ENCODE measurements around the gene MEX3C. TPM values are rescaled to one million over a fixed set of nuclear protein-coding genes. Genes with fewer than 3 reads are reported as not detected.

Gene MEX3C
- total RNA-seq, 1 experiment from 2014 or later, result 15.8 TPM

DNA sequence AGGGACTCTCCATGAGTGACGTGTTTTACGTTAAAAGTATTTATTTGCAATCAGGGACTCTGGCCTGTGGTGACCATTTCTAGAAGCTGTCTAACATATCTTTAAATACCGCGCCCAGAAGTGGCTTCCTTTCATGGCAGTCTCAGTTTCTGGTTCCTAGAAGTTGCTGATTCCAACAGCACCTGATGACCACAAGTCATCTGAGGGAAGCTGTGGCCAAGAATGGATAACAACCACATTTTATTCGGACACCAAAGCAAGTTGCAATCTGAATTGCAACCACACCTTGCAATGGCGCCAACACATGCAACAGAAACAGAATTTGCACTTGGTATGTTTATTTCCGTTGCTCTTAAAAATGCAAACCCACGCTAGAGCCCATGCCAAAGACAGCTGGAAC, 33.1 kb downstream of the MEX3C start:
- no peaks in the 10 kb centered on the region for H3K9me3 ChIP-seq (ENCODE audit: low read length)
- no peaks in the 10 kb centered on the region for H3K9me2 ChIP-seq (replicated peaks; ENCODE audit: low read length)
- TF ChIP-seq CTCF (conservative IDR thresholded peaks at IDR 0.05; ENCODE audit: low read depth, low read length) (no peak), EZH2phosphoT487 (IDR thresholded peaks at IDR 0.05; ENCODE audit: borderline replicate concordance, low read length) (no peak), EZH2 (IDR thresholded peaks at IDR 0.05; ENCODE audit: low read length, unreplicated experiment) (no peak)
- H3K36me3 ChIP-seq (ENCODE audit: low read depth, low read length), result no peaks in the 10 kb centered on the region
- intact Hi-C loops (cut with micrococcal nuclease), result no loop called here
- DNase-seq (no peak), ATAC-seq (no peak)
- no peaks in the 10 kb centered on the region for H3K4me1 ChIP-seq (ENCODE audit: insufficient read depth, low read length)
- H3K4me2 ChIP-seq (ENCODE audit: low read length), result no peak overlapping the region
- no TSS peak for BruUV-seq (replicated peaks)
- ChIA-PET POLR2A (ENCODE audit: unreplicated experiment) (no interaction called here), CTCF (no interaction called here)
- H3K27ac ChIP-seq (ENCODE audit: low read length), result no peak overlapping the region
- no peak overlapping the region for H3K4me3 ChIP-seq (ENCODE audit: low read length)
- no peak overlapping the region for H3K9ac ChIP-seq (ENCODE audit: low read length)
- no peaks in the 10 kb centered on the region for H3K27me3 ChIP-seq (ENCODE audit: low read length)
- H3F3A ChIP-seq (ENCODE audit: low read length, unreplicated experiment), result no peaks in the 10 kb centered on the region
- no peaks in the 10 kb centered on the region for H3K79me2 ChIP-seq (ENCODE audit: low read length)
- H4K20me1 ChIP-seq (ENCODE audit: low read length), result no peaks in the 10 kb centered on the region
- no peak overlapping the region for H2AFZ ChIP-seq (ENCODE audit: low read length)

GRCh38 chr18:51163543-51163942, 33.9 kb downstream of the MEX3C start:
- Histone ChIP-seq H3K9me2 (replicated peaks; ENCODE audit: low read length) (no peaks in the 10 kb centered on the region), H3K9ac (ENCODE audit: low read length) (no peak overlapping the region), H3K9me3 (ENCODE audit: low read length) (no peaks in the 10 kb centered on the region), H3K27ac (ENCODE audit: low read length) (no peak overlapping the region), H3K4me3 (ENCODE audit: low read length) (no peak overlapping the region), H3K4me1 (ENCODE audit: insufficient read depth, low read length) (no peaks in the 10 kb centered on the region), H4K20me1 (ENCODE audit: low read length) (no peaks in the 10 kb centered on the region), H2AFZ (ENCODE audit: low read length) (no peak overlapping the region), H3K4me2 (ENCODE audit: low read length) (no peak overlapping the region), H3F3A (ENCODE audit: low read length, unreplicated experiment) (no peaks in the 10 kb centered on the region), H3K27me3 (ENCODE audit: low read length) (no peaks in the 10 kb centered on the region), H3K36me3 (ENCODE audit: low read depth, low read length) (no peaks in the 10 kb centered on the region), H3K79me2 (ENCODE audit: low read length) (no peaks in the 10 kb centered on the region)
- ChIA-PET POLR2A (ENCODE audit: unreplicated experiment) (no interaction called here), CTCF (no interaction called here)
- no TSS peak for BruUV-seq (replicated peaks)
- TF ChIP-seq EZH2 (IDR thresholded peaks at IDR 0.05; ENCODE audit: low read length, unreplicated experiment), result no peak
- TF ChIP-seq EZH2phosphoT487 (IDR thresholded peaks at IDR 0.05; ENCODE audit: borderline replicate concordance, low read length), result no peak
- TF ChIP-seq CTCF (conservative IDR thresholded peaks at IDR 0.05; ENCODE audit: low read depth, low read length), result no peak
- ATAC-seq (no peak), DNase-seq (no peak)
- intact Hi-C loops (cut with micrococcal nuclease), result no loop called here

- BruUV-seq (replicated peaks), result no TSS peak
- intact Hi-C loops (cut with micrococcal nuclease), result no loop called here
- POLR2A ChIA-PET (ENCODE audit: unreplicated experiment), result no interaction called here
These were observed 34.9 kb downstream of the MEX3C start for GRCh38 chr18:51162617-51163016.

More at GRCh38 chr18:51162617-51163016, 34.9 kb downstream of the MEX3C start:
- DNase-seq (no peak), ATAC-seq (no peak)
- H2AFZ ChIP-seq (ENCODE audit: low read length), result no peak overlapping the region
- no peaks in the 10 kb centered on the region for H3K4me1 ChIP-seq (ENCODE audit: insufficient read depth, low read length)
- H3K9me3 ChIP-seq (ENCODE audit: low read length), result no peaks in the 10 kb centered on the region
- CTCF ChIA-PET, result no interaction called here
- no peak overlapping the region for H3K9ac ChIP-seq (ENCODE audit: low read length)
- no peak overlapping the region for H3K4me3 ChIP-seq (ENCODE audit: low read length)
- H3K9me2 ChIP-seq (replicated peaks; ENCODE audit: low read length), result no peaks in the 10 kb centered on the region
- H4K20me1 ChIP-seq (ENCODE audit: low read length), result no peaks in the 10 kb centered on the region
- no peaks in the 10 kb centered on the region for H3K79me2 ChIP-seq (ENCODE audit: low read length)
- H3K36me3 ChIP-seq (ENCODE audit: low read depth, low read length), result no peaks in the 10 kb centered on the region
- H3F3A ChIP-seq (ENCODE audit: low read length, unreplicated experiment), result no peaks in the 10 kb centered on the region
- TF ChIP-seq EZH2phosphoT487 (IDR thresholded peaks at IDR 0.05; ENCODE audit: borderline replicate concordance, low read length), result no peak
- no peak for TF ChIP-seq CTCF (conservative IDR thresholded peaks at IDR 0.05; ENCODE audit: low read depth, low read length)
- TF ChIP-seq EZH2 (IDR thresholded peaks at IDR 0.05; ENCODE audit: low read length, unreplicated experiment), result no peak
- no peaks in the 10 kb centered on the region for H3K27me3 ChIP-seq (ENCODE audit: low read length)
- no peak overlapping the region for H3K27ac ChIP-seq (ENCODE audit: low read length)
- no peak overlapping the region for H3K4me2 ChIP-seq (ENCODE audit: low read length)
